SH-SY5Y (cell line): ENCODE results near the gene ROR1.

Experiments used
- GATA2 ChIP-seq: IDR thresholded peaks from 2 replicates; pipeline ENCODE4 v1.6.1; 2011; ENCODE audit warnings: mild to moderate bottlenecking, low read depth, low read length
- GATA3 ChIP-seq: IDR thresholded peaks from 2 replicates; pipeline ENCODE4 v1.6.1; 2011; ENCODE audit warnings: low read depth, mild to moderate bottlenecking, low read length, moderate library complexity

- TF ChIP-seq GATA2 (no peak), GATA3 (no peak)
Observed at GRCh38 chr1:64122588-64122987, 348.8 kb downstream of the ROR1 start.
